ENCODE results near the gene ASAP2. TPM values are rescaled to one million over a fixed set of nuclear protein-coding genes. Genes with fewer than 3 reads are reported as not detected.

Gene ASAP2
- total RNA-seq, 1 experiment from 2014 or later, result 12.6 TPM

GRCh38 chr2:9291866-9292265 lies 85.3 kb downstream of the ASAP2 start:
- Mint-ChIP-seq H3K27ac (no peak overlapping the region), H3K4me3 (no peak overlapping the region), H3K27me3 (ENCODE audit: low read depth) (no peaks in the 10 kb centered on the region), H3K4me1 (peaks cover 33 to 42% of the 10 kb centered on the region in 2 experiments), H3K9me3 (no peaks in the 10 kb centered on the region), H3K36me3 (ENCODE audit: insufficient read depth in 1 of 3, low read depth in 3 of 3) (peaks cover 0 to 11% (median 0%) of the 10 kb centered on the region in 3 experiments; a peak in 5 of 7 replicates)
- Histone ChIP-seq H2AK5ac (ENCODE audit: insufficient read length, low read length) (peak overlapping the region; percentile 27), H2BK12ac (ENCODE audit: insufficient read length, low read depth, low read length) (no peak overlapping the region), H3K4me1 (ENCODE audit: insufficient read depth, low read length) (peaks cover 9% of the 10 kb centered on the region; the same call in 1 of the 2 replicates), H3K27me3 (ENCODE audit: insufficient read depth, low read length) (no peaks in the 10 kb centered on the region), H3K14ac (ENCODE audit: insufficient read depth, low read length) (no peak overlapping the region), H3K79me2 (ENCODE audit: insufficient read depth, low read length) (no peaks in the 10 kb centered on the region), H3K4ac (ENCODE audit: low read depth, low read length) (no peak overlapping the region), H3K79me1 (ENCODE audit: insufficient read depth, low read depth, low read length, poor library complexity, severe bottlenecking) (no peaks in the 10 kb centered on the region), H2BK5ac (ENCODE audit: insufficient read length, low read length) (no peak overlapping the region), H4K5ac (ENCODE audit: insufficient read length, low read depth, low read length) (no peak overlapping the region), H3K18ac (ENCODE audit: insufficient read length, low read depth, low read length) (no peak overlapping the region), H3T11ph (ENCODE audit: low read length) (no peak overlapping the region), H2BK15ac (ENCODE audit: low read depth, low read length) (no peak overlapping the region), H3K23me2 (ENCODE audit: insufficient read length, low read depth, low read length, poor library complexity, severe bottlenecking) (no peaks in the 10 kb centered on the region), H3K27ac (ENCODE audit: insufficient read length, low read depth, low read length) (no peak overlapping the region), H3K23ac (ENCODE audit: insufficient read length, low read depth, low read length) (no peak overlapping the region), H3K9ac (ENCODE audit: extremely low read depth, insufficient read length, low read length) (no peak overlapping the region), H2BK20ac (ENCODE audit: low read depth, low read length, poor library complexity, severe bottlenecking) (no peak overlapping the region), H4K8ac (replicated peaks; ENCODE audit: insufficient read length, low read depth, low read length) (no peak overlapping the region), H2BK120ac (ENCODE audit: low read depth, low read length, poor library complexity, severe bottlenecking) (no peak overlapping the region), H3K9me3 (ENCODE audit: control insufficient read depth, low read depth, low read length) (no peaks in the 10 kb centered on the region), H3K4me2 (ENCODE audit: insufficient read depth, insufficient read length, low read length) (no peak overlapping the region), H4K20me1 (ENCODE audit: control insufficient read depth, insufficient read depth, insufficient read length) (no peaks in the 10 kb centered on the region), H3K56ac (ENCODE audit: insufficient read length, low read depth, low read length) (no peak overlapping the region), H2AFZ (ENCODE audit: low read length) (no peak overlapping the region), H4K91ac (ENCODE audit: insufficient read length, low read depth, low read length) (no peak overlapping the region)
- no peak for TF ChIP-seq CTCF (conservative IDR thresholded peaks at IDR 0.05)
- no CpG with 5 or more reads among the region's 5 CpGs for WGBS (ENCODE audit: extremely low coverage, insufficient read length, low lambda C conversion rate)
- DNase-seq, result no peak

Measured in H9 (cell line).